Mesenchymal stem cell (in vitro differentiated cells and primary cell): Measurements from ENCODE around the gene SCGB1A1. TPM values are rescaled to one million over a fixed set of nuclear protein-coding genes. Genes with fewer than 3 reads are reported as not detected.
A peak's percentile ranks its signal among the peaks of the same experiment; 100 is the strongest.

Experiments used
- DNase-seq: peaks from one replicate; pipeline ENCODE4 v3.0.0-alpha.2; 2013
- H2AFZ ChIP-seq: one replicate; pipeline ENCODE4 v1.6.1; 2013; ENCODE audit warnings: low read depth, mild to moderate bottlenecking, control low read depth, inconsistent platforms, low read length, moderate library complexity
- H2AK5ac ChIP-seq: 2 replicates; pipeline ENCODE4 v1.6.1; 2013; ENCODE audit warnings: low read length, moderate library complexity, mild to moderate bottlenecking, inconsistent platforms; ENCODE audit not compliant: severe bottlenecking
- H2BK120ac ChIP-seq: one replicate; pipeline ENCODE4 v1.6.1; 2013; ENCODE audit warnings: low read depth, mild to moderate bottlenecking, inconsistent platforms, low read length, moderate library complexity
- H2BK12ac ChIP-seq, 2 experiments: one replicate each; pipeline ENCODE4 v1.6.1; 2013; ENCODE audit warnings: inconsistent platforms in 2 of 2, low read length in 2 of 2, mild to moderate bottlenecking in 2 of 2, moderate library complexity in 2 of 2, control low read depth in 1 of 2
- H2BK15ac ChIP-seq: one replicate; pipeline ENCODE4 v1.6.1; 2013; ENCODE audit warnings: mild to moderate bottlenecking, low read depth, inconsistent platforms; ENCODE audit not compliant: poor library complexity, severe bottlenecking
- H2BK5ac ChIP-seq: 2 replicates; pipeline ENCODE4 v1.6.1; 2013; ENCODE audit warnings: low read depth, mild to moderate bottlenecking, low read length, control low read depth, inconsistent platforms; ENCODE audit not compliant: poor library complexity, severe bottlenecking
- H3K14ac ChIP-seq, 2 experiments: one replicate each; pipeline ENCODE4 v1.6.1; 2013; ENCODE audit warnings: inconsistent platforms in 2 of 2, low read length in 2 of 2, control low read depth in 1 of 2, mild to moderate bottlenecking in 1 of 2, moderate library complexity in 1 of 2
- H3K18ac ChIP-seq, 2 experiments: one replicate each; pipeline ENCODE4 v1.6.1; 2013; ENCODE audit warnings: inconsistent platforms in 2 of 2, low read length in 2 of 2, control low read depth in 1 of 2, low read depth in 1 of 2, mild to moderate bottlenecking in 1 of 2
- H3K23ac ChIP-seq, 2 experiments: one replicate each; pipeline ENCODE4 v1.6.1; 2013; ENCODE audit warnings: inconsistent platforms in 2 of 2, low read length in 2 of 2, mild to moderate bottlenecking in 2 of 2, moderate library complexity in 2 of 2, control low read depth in 1 of 2
- H3K27ac ChIP-seq: 2 replicates; pipeline ENCODE4 v1.5.1; 2013; ENCODE audit warnings: mild to moderate bottlenecking, moderate library complexity, low read length, control low read depth, inconsistent platforms; ENCODE audit not compliant: poor library complexity, severe bottlenecking
- H3K27me3 ChIP-seq, 2 experiments: 2 replicates each; pipeline versions ENCODE4 v1.6.1 to v1.7.0; 2013; ENCODE audit warnings: low read length in 2 of 2, mild to moderate bottlenecking in 2 of 2, moderate library complexity in 2 of 2, control low read depth in 1 of 2, inconsistent platforms in 1 of 2; ENCODE audit not compliant: control insufficient read depth in 1 of 2, insufficient read depth in 1 of 2
- H3K36me3 ChIP-seq, 2 experiments: 2 replicates each; pipeline versions ENCODE4 v1.6.1 to v1.7.0; 2013; ENCODE audit warnings: low read length in 2 of 2, control low read depth in 1 of 2, inconsistent platforms in 1 of 2, low read depth in 1 of 2, mild to moderate bottlenecking in 1 of 2; ENCODE audit not compliant: insufficient read depth in 2 of 2, control insufficient read depth in 1 of 2
- H3K4ac ChIP-seq, 2 experiments: one replicate each; pipeline ENCODE4 v1.6.1; 2013; ENCODE audit warnings: inconsistent platforms in 2 of 2, low read length in 2 of 2, mild to moderate bottlenecking in 2 of 2, moderate library complexity in 2 of 2, control low read depth in 1 of 2, low read depth in 1 of 2
- H3K4me1 ChIP-seq: 2 replicates; pipeline ENCODE4 v1.6.1; 2013; ENCODE audit warnings: low read depth, low read length, control low read depth; ENCODE audit not compliant: control insufficient read depth, insufficient read depth
- H3K4me2 ChIP-seq: 2 replicates; pipeline ENCODE4 v1.6.1; 2013; ENCODE audit warnings: low read length, mild to moderate bottlenecking, inconsistent platforms; ENCODE audit not compliant: poor library complexity, severe bottlenecking
- H3K4me3 ChIP-seq, 2 experiments: 2 replicates each; pipeline versions ENCODE4 v1.5.1 to v1.7.0; 2013; ENCODE audit warnings: low read length in 2 of 2, mild to moderate bottlenecking in 2 of 2, control low read depth in 1 of 2, low read depth in 1 of 2; ENCODE audit not compliant: insufficient read depth in 1 of 2
- H3K79me1 ChIP-seq: replicated peaks from 2 replicates; pipeline ENCODE4 v1.6.1; 2013; ENCODE audit warnings: mild to moderate bottlenecking, control low read depth, low read length, inconsistent platforms; ENCODE audit not compliant: poor library complexity, severe bottlenecking
- H3K9ac ChIP-seq: 2 replicates; pipeline ENCODE4 v1.7.0; 2013; ENCODE audit warnings: mild to moderate bottlenecking, low read length, moderate library complexity
- H3K9me3 ChIP-seq: 2 replicates; pipeline ENCODE4 v1.7.0; 2013; ENCODE audit warnings: mild to moderate bottlenecking, low read length; ENCODE audit not compliant: control insufficient read depth
- H4K8ac ChIP-seq: one replicate; pipeline ENCODE4 v1.6.1; 2013; ENCODE audit warnings: inconsistent platforms, mild to moderate bottlenecking, low read length, moderate library complexity
- H4K91ac ChIP-seq: one replicate; pipeline ENCODE4 v1.6.1; 2013; ENCODE audit warnings: mild to moderate bottlenecking, low read length, inconsistent platforms
- WGBS: methylation state at CpG from one replicate; pipeline ENCODE4 v1.1.7; 2013; ENCODE audit warnings: mixed read lengths; 5-methylcytosine and 5-hydroxymethylcytosine counted together
- polyA plus RNA-seq, 2 experiments: library from polyadenylated mRNA; stranded (reverse); fragments of 200-250 nt; gene quantifications; one replicate each; pipeline ENCODE4 v1.2.3, GENCODE V29; 2013

The SCGB1A1 gene, protein sequence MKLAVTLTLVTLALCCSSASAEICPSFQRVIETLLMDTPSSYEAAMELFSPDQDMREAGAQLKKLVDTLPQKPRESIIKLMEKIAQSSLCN
- polyA plus RNA-seq (2013, experiment 1 of 2): not detected
- polyA plus RNA-seq (2013, experiment 2 of 2): not detected

DNA sequence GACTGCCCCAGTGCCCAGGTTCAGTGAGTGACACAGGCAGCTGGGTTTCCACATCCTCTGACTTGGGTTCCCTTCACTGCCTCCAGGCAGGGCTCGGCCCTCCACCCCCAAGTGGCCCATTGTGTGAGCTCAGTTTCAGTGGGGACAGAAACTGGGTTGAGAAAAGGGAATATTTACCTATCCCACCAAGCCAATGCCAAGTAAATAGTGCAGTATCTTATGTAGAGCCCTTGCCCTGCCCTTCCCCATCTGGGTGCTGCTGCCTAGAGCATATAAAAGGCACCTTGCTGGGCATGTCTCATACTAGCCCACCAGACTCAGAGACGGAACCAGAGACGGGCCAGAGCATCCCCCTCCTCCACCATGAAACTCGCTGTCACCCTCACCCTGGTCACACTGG is at the start of gene SCGB1A1:
TSS of gene SCGB1A1 (plus strand) at position 301 of the 400 bp plus-strand sequence. CDS start at position 364, 63 bp downstream.
- peak within 1 kb of the TSS; percentile 69 for H4K8ac ChIP-seq
- H3K27ac ChIP-seq: no peak within 1 kb of the TSS
- H2BK5ac ChIP-seq: no peak within 1 kb of the TSS
- DNase-seq: no peak
- no peak within 1 kb of the TSS for H2BK12ac ChIP-seq
- H2BK120ac ChIP-seq: no peak within 1 kb of the TSS
- peak within 1 kb of the TSS; percentile 48 for H2BK15ac ChIP-seq
- no peak within 1 kb of the TSS for H3K23ac ChIP-seq
- H2AFZ ChIP-seq: no peak within 1 kb of the TSS
- peaks cover 0 to 6% of the 10 kb centered on the region in 2 experiments for H3K27me3 ChIP-seq
- H3K18ac ChIP-seq: peak within 1 kb of the TSS; percentile 29 to 43
- WGBS: 91% methylated on average over 4 of the region's 4 CpGs
- H4K91ac ChIP-seq: peak within 1 kb of the TSS; percentile 50
- peaks cover 7% of the 10 kb centered on the region for H3K4me1 ChIP-seq
- no peak within 1 kb of the TSS for H3K4me2 ChIP-seq
- peak within 1 kb of the TSS; percentile 67 for H3K9ac ChIP-seq
- H2AK5ac ChIP-seq: peak within 1 kb of the TSS; percentile 51
- no peaks in the 10 kb centered on the region for H3K9me3 ChIP-seq
- no peak within 1 kb of the TSS for H3K4ac ChIP-seq
- peak within 1 kb of the TSS in 1 of 2 experiments; percentile 15 for H3K4me3 ChIP-seq
- H3K79me1 ChIP-seq: no peaks in the 10 kb centered on the region
- H3K14ac ChIP-seq: no peak within 1 kb of the TSS
- H3K36me3 ChIP-seq: no peaks in the 10 kb centered on the region

DNA sequence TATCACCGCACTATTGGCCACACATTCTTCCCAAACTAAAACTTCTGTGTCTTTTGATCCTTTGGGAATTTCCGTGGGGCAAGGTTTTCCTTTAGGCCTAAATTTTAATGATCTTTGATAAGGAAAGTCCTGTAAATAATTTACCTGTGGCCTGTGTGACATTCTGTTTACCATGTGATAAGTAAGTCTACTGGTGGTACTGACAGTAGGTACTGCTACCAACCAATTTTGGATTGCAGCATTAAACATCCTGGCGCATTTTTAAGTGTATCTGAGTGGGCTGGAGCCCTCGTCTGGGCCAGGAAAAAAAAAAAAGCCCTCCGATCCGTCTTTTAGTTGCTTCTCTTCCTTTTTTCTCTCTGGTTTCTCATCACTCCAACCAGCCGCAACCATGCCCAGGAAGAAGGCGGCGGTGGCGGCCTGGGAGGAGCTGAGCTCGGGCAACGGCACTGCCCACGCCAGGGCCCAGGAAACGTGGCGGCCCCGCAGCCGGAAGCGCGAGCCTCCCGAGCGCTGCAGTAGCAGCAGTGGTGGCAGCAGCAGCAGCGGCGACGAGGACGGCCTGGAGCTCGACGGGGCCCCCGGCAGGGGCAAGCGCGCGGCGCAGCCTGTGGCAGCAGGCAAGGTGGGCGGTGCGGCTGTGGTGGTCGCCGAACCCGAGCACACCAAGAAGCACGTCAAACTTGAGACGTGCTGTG is 47.9 kb upstream of the SCGB1A1 start:
- H3K14ac ChIP-seq: no peak overlapping the region
- no peak overlapping the region for H3K23ac ChIP-seq
- H2BK120ac ChIP-seq: no peak overlapping the region
- no peak for DNase-seq
- no peak overlapping the region for H3K9ac ChIP-seq
- H2BK5ac ChIP-seq: peak overlapping the region; percentile 57
- WGBS: 86% methylated on average over 35 of the region's 39 CpGs
- no peaks in the 10 kb centered on the region for H3K36me3 ChIP-seq
- H2AK5ac ChIP-seq: no peak overlapping the region
- H3K18ac ChIP-seq: no peak overlapping the region
- H3K27me3 ChIP-seq: peaks cover 0 to 26% of the 10 kb centered on the region in 2 experiments
- H3K4me1 ChIP-seq: no peaks in the 10 kb centered on the region
- no peak overlapping the region for H2BK15ac ChIP-seq
- H3K27ac ChIP-seq: no peak overlapping the region
- H4K91ac ChIP-seq: no peak overlapping the region
- no peak overlapping the region for H3K4ac ChIP-seq
- H2BK12ac ChIP-seq: no peak overlapping the region
- no peaks in the 10 kb centered on the region for H3K9me3 ChIP-seq
- H3K79me1 ChIP-seq: no peaks in the 10 kb centered on the region
- no peak overlapping the region for H3K4me3 ChIP-seq
- no peak overlapping the region for H3K4me2 ChIP-seq
- peak overlapping the region; percentile 49 for H4K8ac ChIP-seq
- no peak overlapping the region for H2AFZ ChIP-seq

DNA sequence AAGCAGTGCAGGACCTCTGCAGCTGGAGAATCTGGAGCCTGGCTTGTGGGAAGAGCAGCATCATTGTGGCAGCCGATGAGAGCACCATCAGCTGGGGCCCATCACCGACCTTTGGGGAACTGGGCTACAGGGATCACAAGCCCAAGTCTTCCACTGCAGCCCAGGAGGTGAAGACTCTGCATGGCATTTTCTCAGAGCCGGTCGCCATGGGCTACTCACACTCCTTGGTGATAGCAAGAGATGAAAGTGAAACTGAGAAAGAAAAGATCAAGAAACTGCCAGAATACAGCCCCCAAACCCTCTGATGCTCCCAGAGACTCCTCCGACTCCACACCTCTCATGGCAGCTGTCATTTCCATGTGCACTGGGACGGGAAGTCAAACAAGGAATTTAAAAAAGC is 46.0 kb upstream of the SCGB1A1 start:
- no peak overlapping the region for H3K23ac ChIP-seq
- H3K4me3 ChIP-seq: no peak overlapping the region
- no peak overlapping the region for H4K91ac ChIP-seq
- H2BK12ac ChIP-seq: no peak overlapping the region
- H3K18ac ChIP-seq: no peak overlapping the region
- no peaks in the 10 kb centered on the region for H3K9me3 ChIP-seq
- no peaks in the 10 kb centered on the region for H3K36me3 ChIP-seq
- no peak overlapping the region for H2BK15ac ChIP-seq
- peaks cover 0 to 26% of the 10 kb centered on the region in 2 experiments for H3K27me3 ChIP-seq
- H3K4me1 ChIP-seq: no peaks in the 10 kb centered on the region
- H3K27ac ChIP-seq: no peak overlapping the region
- no peak overlapping the region for H3K4me2 ChIP-seq
- H3K4ac ChIP-seq: no peak overlapping the region
- no peaks in the 10 kb centered on the region for H3K79me1 ChIP-seq
- no peak overlapping the region for H3K9ac ChIP-seq
- no peak overlapping the region for H2AK5ac ChIP-seq
- no peak overlapping the region for H2AFZ ChIP-seq
- H2BK120ac ChIP-seq: no peak overlapping the region
- 90% methylated on average over 6 of the region's 6 CpGs for WGBS
- no peak overlapping the region for H2BK5ac ChIP-seq
- no peak overlapping the region for H3K14ac ChIP-seq
- no peak overlapping the region for H4K8ac ChIP-seq
- no peak for DNase-seq

DNA sequence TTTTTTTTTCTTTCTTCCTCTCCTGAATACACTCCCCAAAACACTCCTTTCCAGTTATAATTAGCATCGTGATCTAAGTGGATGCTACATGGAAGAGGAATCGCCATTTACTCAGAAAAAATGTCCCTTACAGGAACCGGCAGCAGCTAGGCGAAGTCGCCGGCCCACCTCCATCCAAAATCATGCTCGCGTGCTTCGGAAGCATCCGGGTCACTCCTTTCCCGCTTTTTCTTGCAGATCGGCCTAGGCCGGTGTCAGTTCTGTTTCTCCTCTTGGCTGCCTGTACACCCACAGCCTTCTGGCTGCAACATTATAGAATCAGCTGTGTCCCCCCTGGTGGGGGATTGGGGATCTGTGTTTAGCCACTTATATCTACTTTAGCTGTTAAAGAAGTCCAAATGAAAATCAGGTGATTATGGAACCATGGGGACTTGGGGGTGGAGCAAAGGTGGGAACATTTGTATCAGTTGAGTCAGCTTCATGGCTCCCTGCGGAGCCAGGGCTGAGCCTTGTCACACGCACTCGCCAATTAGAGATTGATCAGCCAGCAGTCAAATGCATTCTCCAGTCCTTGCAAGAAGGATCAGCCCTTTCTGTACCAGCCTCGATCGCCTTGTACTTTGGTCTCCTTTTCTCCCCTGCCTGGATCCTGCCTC is 45.2 kb upstream of the SCGB1A1 start:
- Histone ChIP-seq H3K18ac (no peak overlapping the region), H3K9ac (no peak overlapping the region), H2BK120ac (no peak overlapping the region), H3K27me3 (peaks cover 0 to 26% of the 10 kb centered on the region in 2 experiments), H2BK12ac (no peak overlapping the region), H2BK15ac (no peak overlapping the region), H3K14ac (no peak overlapping the region), H4K91ac (no peak overlapping the region), H3K4me2 (no peak overlapping the region), H3K4me1 (no peaks in the 10 kb centered on the region), H2BK5ac (no peak overlapping the region), H4K8ac (no peak overlapping the region), H3K36me3 (no peaks in the 10 kb centered on the region), H3K23ac (no peak overlapping the region), H3K27ac (no peak overlapping the region), H2AK5ac (no peak overlapping the region), H3K4me3 (no peak overlapping the region), H3K79me1 (no peaks in the 10 kb centered on the region), H3K9me3 (no peaks in the 10 kb centered on the region), H3K4ac (no peak overlapping the region), H2AFZ (no peak overlapping the region)
- WGBS: 92% methylated on average over 16 of the region's 18 CpGs
- DNase-seq: no peak
